Measurements from ENCODE around the gene PCBP4.

PCBP4 gene

GRCh38 chr3:51916418-51916817 lies 50.8 kb downstream of the PCBP4 start:
- DNase-seq (ENCODE audit: low read depth, low spot score) = no peak

- DNase-seq (ENCODE audit: low read depth, low spot score) = no peak
These were observed 59.2 kb downstream of the PCBP4 start for GRCh38 chr3:51908026-51908425.

Measured in activated naive CD8-positive, alpha-beta T cell treated with anti-CD3 and anti-CD28 coated beads, Interleukin-2, amount 50 U/mL, for 16 hours (primary cell).